Liver (tissue), 3 donors: ENCODE data around the gene PRPSAP2.

Experiments used
- CTCF ChIP-seq: fragments of 150-350 bp; IDR thresholded peaks from 2 replicates; pipeline ENCODE4 v1.5.1; 2017; ENCODE audit warnings: improper control_type of control experiment, low read depth, low read length; ENCODE audit not compliant: missing input control
- FOXA1 ChIP-seq: IDR thresholded peaks from 2 replicates; pipeline ENCODE4 v1.6.1; 2016; ENCODE audit warnings: antibody characterized with exemption
- MAX ChIP-seq: IDR thresholded peaks from 2 replicates; pipeline ENCODE4 v1.6.1; 2016; ENCODE audit warnings: antibody characterized with exemption
- REST ChIP-seq: IDR thresholded peaks from 2 replicates; pipeline ENCODE4 v1.6.1; 2016; ENCODE audit warnings: antibody characterized with exemption, mild to moderate bottlenecking
- RXRA ChIP-seq, 2 donors: IDR thresholded peaks; 2 replicates each; pipeline ENCODE4 v1.6.1; 2017 to 2018; ENCODE audit warnings: antibody characterized with exemption in 2 of 2, mild to moderate bottlenecking in 1 of 2
- TAF1 ChIP-seq: conservative IDR thresholded peaks from 2 replicates; pipeline ENCODE4 v1.6.1; 2016; ENCODE audit warnings: antibody characterized with exemption, mild to moderate bottlenecking
- YY1 ChIP-seq: IDR thresholded peaks from 2 replicates; pipeline ENCODE4 v1.6.1; 2016; ENCODE audit warnings: antibody characterized with exemption, mild to moderate bottlenecking
- donor health status: healthy.
- donor health status: healthy.

- TF ChIP-seq REST (no peak), TAF1 (no peak), CTCF (no peak), MAX (no peak), YY1 (no peak), RXRA (IDR thresholded peaks at IDR 0.05) (peak; percentile 36 to 39), FOXA1 (no peak)
These were observed 63.0 kb downstream of the PRPSAP2 start for GRCh38 chr17:18920911-18921441.
